ENCODE measurements around the gene ZDHHC17. TPM values are rescaled to one million over a fixed set of nuclear protein-coding genes. Genes with fewer than 3 reads are reported as not detected.

The ZDHHC17 gene, protein sequence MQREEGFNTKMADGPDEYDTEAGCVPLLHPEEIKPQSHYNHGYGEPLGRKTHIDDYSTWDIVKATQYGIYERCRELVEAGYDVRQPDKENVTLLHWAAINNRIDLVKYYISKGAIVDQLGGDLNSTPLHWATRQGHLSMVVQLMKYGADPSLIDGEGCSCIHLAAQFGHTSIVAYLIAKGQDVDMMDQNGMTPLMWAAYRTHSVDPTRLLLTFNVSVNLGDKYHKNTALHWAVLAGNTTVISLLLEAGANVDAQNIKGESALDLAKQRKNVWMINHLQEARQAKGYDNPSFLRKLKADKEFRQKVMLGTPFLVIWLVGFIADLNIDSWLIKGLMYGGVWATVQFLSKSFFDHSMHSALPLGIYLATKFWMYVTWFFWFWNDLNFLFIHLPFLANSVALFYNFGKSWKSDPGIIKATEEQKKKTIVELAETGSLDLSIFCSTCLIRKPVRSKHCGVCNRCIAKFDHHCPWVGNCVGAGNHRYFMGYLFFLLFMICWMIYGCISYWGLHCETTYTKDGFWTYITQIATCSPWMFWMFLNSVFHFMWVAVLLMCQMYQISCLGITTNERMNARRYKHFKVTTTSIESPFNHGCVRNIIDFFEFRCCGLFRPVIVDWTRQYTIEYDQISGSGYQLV
- total RNA-seq, result 10 to 100 TPM in 3 of 6 experiments, 1 to 10 TPM in 3; 7.7 to 12.2 (median 9.5) TPM
- long read RNA-seq, full-length matches to known transcripts, result 1 of 1 reads
- long read RNA-seq, partial matches to known transcripts, result 0 of 1 reads
- long read RNA-seq, other reads (novel, unspliced or antisense), result 0 of 1 reads

DNA sequence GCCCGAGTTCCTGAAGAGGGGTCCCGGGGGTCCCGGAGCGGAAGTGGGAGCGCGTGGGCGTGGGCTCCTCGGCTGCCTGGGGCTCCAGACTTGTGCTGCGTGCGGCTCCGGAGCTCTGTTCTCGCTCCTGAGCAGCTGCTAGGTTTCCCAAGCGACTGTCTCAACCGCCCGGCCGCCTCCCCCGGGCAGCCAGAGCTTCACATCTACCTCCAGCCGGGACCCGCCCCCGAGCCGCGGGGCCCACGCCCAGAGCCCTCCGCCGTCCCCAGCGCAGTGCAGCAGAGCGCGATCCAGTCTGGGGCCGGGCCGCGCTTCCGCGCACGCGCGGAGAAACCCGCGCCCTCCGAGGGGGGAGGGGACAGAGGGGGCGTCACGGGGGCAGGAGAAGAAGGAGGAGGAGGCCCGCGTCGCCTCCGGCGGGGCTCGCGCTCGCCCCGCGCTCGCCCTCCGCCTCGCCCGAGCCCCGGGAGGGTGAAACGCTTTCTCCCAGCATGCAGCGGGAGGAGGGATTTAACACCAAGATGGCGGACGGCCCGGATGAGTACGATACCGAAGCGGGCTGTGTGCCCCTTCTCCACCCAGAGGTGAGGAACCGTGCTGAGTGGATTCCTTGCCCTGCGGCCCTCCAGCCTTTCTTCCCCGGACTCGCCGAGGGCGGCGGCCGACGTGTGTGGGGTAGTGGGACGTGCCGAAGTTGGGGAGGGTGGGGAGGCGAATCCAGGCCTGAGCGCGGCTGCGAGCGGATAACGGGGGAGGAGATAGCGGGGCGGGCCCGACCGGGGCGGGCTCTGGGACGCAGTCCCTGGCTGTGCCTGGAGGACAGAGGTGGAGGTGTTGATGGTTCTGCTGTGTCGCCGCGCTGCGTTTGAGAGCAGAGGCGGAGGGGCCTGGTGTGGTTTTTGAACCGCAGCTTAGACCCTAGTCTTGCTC, at the start of gene ZDHHC17:
Gene ZDHHC17 (plus strand): TSS at position 370 of the 930 bp plus-strand sequence. CDS start 122 bp downstream, at position 492.
- ATAC-seq (peak; percentile 91 to 96 (median 92)), DNase-seq (peak; percentile 95)
- TF ChIP-seq POLR2A (IDR thresholded peaks at IDR 0.05), result peak; percentile 73
- TF ChIP-seq, protein P1, sequence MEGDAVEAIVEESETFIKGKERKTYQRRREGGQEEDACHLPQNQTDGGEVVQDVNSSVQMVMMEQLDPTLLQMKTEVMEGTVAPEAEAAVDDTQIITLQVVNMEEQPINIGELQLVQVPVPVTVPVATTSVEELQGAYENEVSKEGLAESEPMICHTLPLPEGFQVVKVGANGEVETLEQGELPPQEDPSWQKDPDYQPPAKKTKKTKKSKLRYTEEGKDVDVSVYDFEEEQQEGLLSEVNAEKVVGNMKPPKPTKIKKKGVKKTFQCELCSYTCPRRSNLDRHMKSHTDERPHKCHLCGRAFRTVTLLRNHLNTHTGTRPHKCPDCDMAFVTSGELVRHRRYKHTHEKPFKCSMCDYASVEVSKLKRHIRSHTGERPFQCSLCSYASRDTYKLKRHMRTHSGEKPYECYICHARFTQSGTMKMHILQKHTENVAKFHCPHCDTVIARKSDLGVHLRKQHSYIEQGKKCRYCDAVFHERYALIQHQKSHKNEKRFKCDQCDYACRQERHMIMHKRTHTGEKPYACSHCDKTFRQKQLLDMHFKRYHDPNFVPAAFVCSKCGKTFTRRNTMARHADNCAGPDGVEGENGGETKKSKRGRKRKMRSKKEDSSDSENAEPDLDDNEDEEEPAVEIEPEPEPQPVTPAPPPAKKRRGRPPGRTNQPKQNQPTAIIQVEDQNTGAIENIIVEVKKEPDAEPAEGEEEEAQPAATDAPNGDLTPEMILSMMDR (IDR thresholded peaks at IDR 0.05), result no peak
- under 1% methylated on average over 28 of the region's 93 CpGs for WGBS (ENCODE audit: insufficient coverage, low coverage, low lambda C conversion rate, missing lambda C conversion rate)
- intact Hi-C loops (cut with DNase I), result no loop called here
- Histone ChIP-seq H3K4me3 (peak within 1 kb of the TSS; percentile 53 to 78 (median 69)), H3K36me3 (no peaks in the 10 kb centered on the region), H3K27ac (peak within 1 kb of the TSS; percentile 87 to 94 (median 89)), H3K9me3 (no peaks in the 10 kb centered on the region), H3K27me3 (no peaks in the 10 kb centered on the region), H3K4me1 (peaks cover 0 to 5% (median 0%) of the 10 kb centered on the region in 4 donors)

DNA sequence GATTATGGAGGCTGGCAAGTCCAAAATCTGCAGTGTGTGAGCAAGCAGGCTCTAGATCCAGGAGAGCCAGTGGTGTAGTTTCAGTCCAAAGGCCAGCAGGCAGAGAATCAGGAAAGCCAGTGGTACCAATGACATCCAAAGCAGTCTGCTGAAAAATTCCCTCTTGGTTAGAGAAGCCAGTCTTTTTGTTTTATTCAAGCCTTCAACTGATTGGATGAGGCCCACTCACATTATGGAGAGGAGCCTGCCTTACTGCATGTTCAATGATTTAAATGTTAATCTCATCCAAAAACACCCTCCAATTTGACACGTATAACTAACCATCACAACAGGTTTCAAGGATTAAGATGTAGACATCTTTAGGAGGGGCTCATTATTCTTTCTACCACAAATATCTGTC, 49.5 kb upstream of the ZDHHC17 start:
- intact Hi-C loops (cut with DNase I), result no loop called here
- Histone ChIP-seq H3K4me1 (no peaks in the 10 kb centered on the region), H3K36me3 (no peaks in the 10 kb centered on the region), H3K9me3 (no peaks in the 10 kb centered on the region), H3K27ac (no peak overlapping the region), H3K4me3 (no peak overlapping the region), H3K27me3 (no peaks in the 10 kb centered on the region)
- DNase-seq, result no peak
- no peak for ATAC-seq
- TF ChIP-seq POLR2A (IDR thresholded peaks at IDR 0.05), result no peak
- TF ChIP-seq, protein P1 (IDR thresholded peaks at IDR 0.05), result no peak
- WGBS (ENCODE audit: insufficient coverage, low coverage, low lambda C conversion rate, missing lambda C conversion rate), result 92% methylated on average over 1 of the region's 1 CpG

DNA sequence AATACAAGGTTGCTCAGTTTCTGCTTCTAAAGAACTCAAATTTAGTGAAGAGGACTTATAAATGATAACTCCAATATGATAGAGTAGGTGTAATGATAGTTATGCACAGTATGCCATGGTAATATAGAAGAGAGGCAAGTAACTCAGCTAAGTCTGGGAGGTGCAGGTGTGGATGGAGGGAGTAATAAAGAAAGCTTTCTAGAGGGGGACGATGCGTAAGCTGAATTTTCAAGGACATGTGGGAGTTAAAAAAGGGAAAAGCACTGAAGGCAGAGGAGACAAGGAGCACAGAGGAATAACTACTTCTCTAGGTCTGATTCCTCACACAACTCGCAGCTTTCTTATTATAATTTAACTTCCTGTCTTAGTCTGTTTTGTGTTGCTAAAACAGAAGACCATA, 49.1 kb upstream of the ZDHHC17 start:
- Histone ChIP-seq H3K4me3 (no peak overlapping the region), H3K27ac (no peak overlapping the region), H3K36me3 (no peaks in the 10 kb centered on the region), H3K9me3 (no peaks in the 10 kb centered on the region), H3K27me3 (no peaks in the 10 kb centered on the region), H3K4me1 (no peaks in the 10 kb centered on the region)
- whole genome bisulfite sequencing (ENCODE audit: insufficient coverage, low coverage, low lambda C conversion rate, missing lambda C conversion rate), result 73% methylated on average over 3 of the region's 3 CpGs
- intact Hi-C loops (cut with DNase I), result no loop called here
- TF ChIP-seq POLR2A (IDR thresholded peaks at IDR 0.05), result no peak
- TF ChIP-seq, protein P1 (IDR thresholded peaks at IDR 0.05), result no peak
- ATAC-seq (no peak), DNase-seq (no peak)

DNA sequence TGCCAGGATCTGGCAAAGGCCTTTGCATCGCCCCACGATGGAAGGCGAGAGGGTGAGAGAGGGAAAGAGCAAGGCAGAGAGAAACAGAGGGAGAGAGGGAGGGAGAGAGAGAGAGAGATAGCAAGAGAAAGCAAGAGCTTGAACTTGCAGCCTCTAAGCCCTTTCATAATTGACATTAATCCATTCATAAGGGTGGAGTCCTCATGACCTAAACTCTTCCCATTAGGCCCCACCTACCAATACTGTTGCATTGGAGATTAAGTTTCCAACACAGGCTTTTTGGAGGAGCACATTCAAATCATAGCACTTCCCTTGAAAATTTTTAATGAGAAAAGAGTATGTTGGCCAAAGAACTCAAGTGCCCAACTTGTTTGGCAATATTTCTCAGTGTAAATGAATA, 48.6 kb upstream of the ZDHHC17 start:
- intact Hi-C loops (cut with DNase I), result no loop called here
- no peaks in the 10 kb centered on the region for H3K36me3 ChIP-seq
- DNase-seq, result no peak
- H3K9me3 ChIP-seq, result no peaks in the 10 kb centered on the region
- WGBS (ENCODE audit: insufficient coverage, low coverage, low lambda C conversion rate, missing lambda C conversion rate), result 90% methylated on average over 3 of the region's 3 CpGs
- TF ChIP-seq, protein P1 (IDR thresholded peaks at IDR 0.05), result no peak
- no peak for TF ChIP-seq POLR2A (IDR thresholded peaks at IDR 0.05)
- H3K27ac ChIP-seq, result no peak overlapping the region
- no peaks in the 10 kb centered on the region for H3K27me3 ChIP-seq
- no peak overlapping the region for H3K4me3 ChIP-seq
- ATAC-seq, result no peak
- H3K4me1 ChIP-seq, result no peaks in the 10 kb centered on the region
